ENCODE results near the gene TMEM154.

TMEM154 gene

DNA sequence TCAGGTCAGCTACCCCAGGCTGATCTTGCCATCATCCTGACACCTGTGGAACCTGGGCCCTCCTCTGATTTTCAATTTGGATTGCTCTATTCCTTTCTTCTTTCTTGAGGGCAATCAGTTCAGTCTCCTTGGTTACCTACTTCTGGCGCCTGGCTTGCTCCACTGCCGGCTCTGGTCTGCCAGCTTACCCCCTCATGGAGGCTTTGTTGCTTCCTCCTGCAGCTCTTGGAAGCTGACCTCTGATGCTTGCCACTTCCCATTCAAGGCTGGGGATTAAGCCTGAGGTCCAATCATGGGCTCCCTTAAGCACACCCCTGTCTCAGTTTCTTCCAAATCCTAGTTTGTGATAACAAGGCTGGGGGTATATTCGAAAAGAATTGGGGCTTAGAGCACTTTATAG lies 5.4 kb downstream of the TMEM154 start (continued):
- no peak for TF ChIP-seq KLF7 (tag by site-specific recombination; IDR thresholded peaks at IDR 0.05; ENCODE audit: borderline replicate concordance)
- TF ChIP-seq ZNF223 (tag by site-specific recombination; IDR thresholded peaks at IDR 0.05): no peak
- TF ChIP-seq ZNF404 (tag by site-specific recombination; IDR thresholded peaks at IDR 0.05): no peak
- TF ChIP-seq ZNF530 (tag by site-specific recombination; IDR thresholded peaks at IDR 0.05; ENCODE audit: low read depth): no peak
- TF ChIP-seq ZNF658 (tag by site-specific recombination; IDR thresholded peaks at IDR 0.05): no peak
- TF ChIP-seq, protein P1, sequence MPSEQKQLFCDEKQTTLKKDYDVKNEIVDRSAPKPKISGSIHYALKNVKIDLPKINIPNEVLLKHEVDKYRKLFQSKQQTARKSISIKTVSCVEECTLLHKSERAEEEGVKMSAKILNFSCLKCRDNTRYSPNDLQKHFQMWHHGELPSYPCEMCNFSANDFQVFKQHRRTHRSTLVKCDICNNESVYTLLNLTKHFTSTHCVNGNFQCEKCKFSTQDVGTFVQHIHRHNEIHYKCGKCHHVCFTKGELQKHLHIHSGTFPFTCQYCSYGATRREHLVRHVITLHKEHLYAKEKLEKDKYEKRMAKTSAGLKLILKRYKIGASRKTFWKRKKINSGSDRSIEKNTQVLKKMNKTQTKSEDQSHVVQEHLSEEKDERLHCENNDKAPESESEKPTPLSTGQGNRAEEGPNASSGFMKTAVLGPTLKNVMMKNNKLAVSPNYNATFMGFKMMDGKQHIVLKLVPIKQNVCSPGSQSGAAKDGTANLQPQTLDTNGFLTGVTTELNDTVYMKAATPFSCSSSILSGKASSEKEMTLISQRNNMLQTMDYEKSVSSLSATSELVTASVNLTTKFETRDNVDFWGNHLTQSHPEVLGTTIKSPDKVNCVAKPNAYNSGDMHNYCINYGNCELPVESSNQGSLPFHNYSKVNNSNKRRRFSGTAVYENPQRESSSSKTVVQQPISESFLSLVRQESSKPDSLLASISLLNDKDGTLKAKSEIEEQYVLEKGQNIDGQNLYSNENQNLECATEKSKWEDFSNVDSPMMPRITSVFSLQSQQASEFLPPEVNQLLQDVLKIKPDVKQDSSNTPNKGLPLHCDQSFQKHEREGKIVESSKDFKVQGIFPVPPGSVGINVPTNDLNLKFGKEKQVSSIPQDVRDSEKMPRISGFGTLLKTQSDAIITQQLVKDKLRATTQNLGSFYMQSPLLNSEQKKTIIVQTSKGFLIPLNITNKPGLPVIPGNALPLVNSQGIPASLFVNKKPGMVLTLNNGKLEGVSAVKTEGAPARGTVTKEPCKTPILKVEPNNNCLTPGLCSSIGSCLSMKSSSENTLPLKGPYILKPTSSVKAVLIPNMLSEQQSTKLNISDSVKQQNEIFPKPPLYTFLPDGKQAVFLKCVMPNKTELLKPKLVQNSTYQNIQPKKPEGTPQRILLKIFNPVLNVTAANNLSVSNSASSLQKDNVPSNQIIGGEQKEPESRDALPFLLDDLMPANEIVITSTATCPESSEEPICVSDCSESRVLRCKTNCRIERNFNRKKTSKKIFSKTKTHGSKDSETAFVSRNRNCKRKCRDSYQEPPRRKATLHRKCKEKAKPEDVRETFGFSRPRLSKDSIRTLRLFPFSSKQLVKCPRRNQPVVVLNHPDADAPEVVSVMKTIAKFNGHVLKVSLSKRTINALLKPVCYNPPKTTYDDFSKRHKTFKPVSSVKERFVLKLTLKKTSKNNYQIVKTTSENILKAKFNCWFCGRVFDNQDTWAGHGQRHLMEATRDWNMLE (tag by site-specific recombination; conservative IDR thresholded peaks at IDR 0.05; ENCODE audit: low read depth): no peak
- no peak for TF ChIP-seq ZNF366 (tag by site-specific recombination; conservative IDR thresholded peaks at IDR 0.05)
- no peak for TF ChIP-seq ZNF707 (tag by site-specific recombination; IDR thresholded peaks at IDR 0.05)

DNA sequence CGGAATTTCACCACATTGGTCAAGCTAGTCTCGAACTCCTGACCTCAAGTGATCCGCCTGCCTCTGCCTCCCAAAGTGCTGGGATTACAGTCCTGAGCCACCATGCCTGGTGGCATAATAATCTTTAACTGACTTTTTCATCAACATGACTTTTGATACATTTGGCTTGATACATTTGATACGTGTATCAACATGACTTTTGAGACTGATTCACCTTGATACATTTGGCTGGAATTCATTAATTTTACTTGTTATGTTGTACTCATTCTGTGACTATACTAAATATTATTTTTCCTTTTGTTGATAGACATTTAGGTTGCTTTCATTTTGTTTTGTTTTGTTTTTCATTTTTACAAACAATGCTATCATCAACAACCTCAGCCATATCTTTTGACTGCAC lies 6.3 kb downstream of the TMEM154 start:
- Histone ChIP-seq H3K4me3 (ENCODE audit: low read depth, low read length) (no peak overlapping the region), H3K4me1 (ENCODE audit: control insufficient read depth, insufficient read depth, low read length) (no peaks in the 10 kb centered on the region), H3K36me3 (ENCODE audit: control insufficient read depth in 2 of 2, insufficient read depth in 1 of 2, low read length in 2 of 2) (no peaks in the 10 kb centered on the region), H3K27ac (ENCODE audit: extremely low read depth, low read depth, low read length) (no peak overlapping the region), H3K9me3 (ENCODE audit: control insufficient read depth, insufficient read depth, low read depth, low read length) (no peaks in the 10 kb centered on the region)
- TF ChIP-seq, protein P2, sequence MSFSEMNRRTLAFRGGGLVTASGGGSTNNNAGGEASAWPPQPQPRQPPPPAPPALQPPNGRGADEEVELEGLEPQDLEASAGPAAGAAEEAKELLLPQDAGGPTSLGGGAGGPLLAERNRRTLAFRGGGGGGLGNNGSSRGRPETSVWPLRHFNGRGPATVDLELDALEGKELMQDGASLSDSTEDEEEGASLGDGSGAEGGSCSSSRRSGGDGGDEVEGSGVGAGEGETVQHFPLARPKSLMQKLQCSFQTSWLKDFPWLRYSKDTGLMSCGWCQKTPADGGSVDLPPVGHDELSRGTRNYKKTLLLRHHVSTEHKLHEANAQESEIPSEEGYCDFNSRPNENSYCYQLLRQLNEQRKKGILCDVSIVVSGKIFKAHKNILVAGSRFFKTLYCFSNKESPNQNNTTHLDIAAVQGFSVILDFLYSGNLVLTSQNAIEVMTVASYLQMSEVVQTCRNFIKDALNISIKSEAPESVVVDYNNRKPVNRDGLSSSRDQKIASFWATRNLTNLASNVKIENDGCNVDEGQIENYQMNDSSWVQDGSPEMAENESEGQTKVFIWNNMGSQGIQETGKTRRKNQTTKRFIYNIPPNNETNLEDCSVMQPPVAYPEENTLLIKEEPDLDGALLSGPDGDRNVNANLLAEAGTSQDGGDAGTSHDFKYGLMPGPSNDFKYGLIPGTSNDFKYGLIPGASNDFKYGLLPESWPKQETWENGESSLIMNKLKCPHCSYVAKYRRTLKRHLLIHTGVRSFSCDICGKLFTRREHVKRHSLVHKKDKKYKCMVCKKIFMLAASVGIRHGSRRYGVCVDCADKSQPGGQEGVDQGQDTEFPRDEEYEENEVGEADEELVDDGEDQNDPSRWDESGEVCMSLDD (tag by site-specific recombination; IDR thresholded peaks at IDR 0.05): no peak
- TF ChIP-seq, protein P3, sequence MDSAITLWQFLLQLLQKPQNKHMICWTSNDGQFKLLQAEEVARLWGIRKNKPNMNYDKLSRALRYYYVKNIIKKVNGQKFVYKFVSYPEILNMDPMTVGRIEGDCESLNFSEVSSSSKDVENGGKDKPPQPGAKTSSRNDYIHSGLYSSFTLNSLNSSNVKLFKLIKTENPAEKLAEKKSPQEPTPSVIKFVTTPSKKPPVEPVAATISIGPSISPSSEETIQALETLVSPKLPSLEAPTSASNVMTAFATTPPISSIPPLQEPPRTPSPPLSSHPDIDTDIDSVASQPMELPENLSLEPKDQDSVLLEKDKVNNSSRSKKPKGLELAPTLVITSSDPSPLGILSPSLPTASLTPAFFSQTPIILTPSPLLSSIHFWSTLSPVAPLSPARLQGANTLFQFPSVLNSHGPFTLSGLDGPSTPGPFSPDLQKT (IDR thresholded peaks at IDR 0.05; ENCODE audit: borderline replicate concordance, low read depth, low read length): no peak
- TF ChIP-seq GLIS1 (tag by site-specific recombination; IDR thresholded peaks at IDR 0.05) (no peak), ZNF311 (tag by site-specific recombination; IDR thresholded peaks at IDR 0.05; ENCODE audit: borderline replicate concordance) (no peak), ZNF404 (tag by site-specific recombination; IDR thresholded peaks at IDR 0.05) (no peak), ZNF585B (tag by site-specific recombination; IDR thresholded peaks at IDR 0.05) (no peak), SCRT1 (tag by site-specific recombination; IDR thresholded peaks at IDR 0.05; ENCODE audit: borderline replicate concordance) (no peak)
- TF ChIP-seq, protein P4, sequence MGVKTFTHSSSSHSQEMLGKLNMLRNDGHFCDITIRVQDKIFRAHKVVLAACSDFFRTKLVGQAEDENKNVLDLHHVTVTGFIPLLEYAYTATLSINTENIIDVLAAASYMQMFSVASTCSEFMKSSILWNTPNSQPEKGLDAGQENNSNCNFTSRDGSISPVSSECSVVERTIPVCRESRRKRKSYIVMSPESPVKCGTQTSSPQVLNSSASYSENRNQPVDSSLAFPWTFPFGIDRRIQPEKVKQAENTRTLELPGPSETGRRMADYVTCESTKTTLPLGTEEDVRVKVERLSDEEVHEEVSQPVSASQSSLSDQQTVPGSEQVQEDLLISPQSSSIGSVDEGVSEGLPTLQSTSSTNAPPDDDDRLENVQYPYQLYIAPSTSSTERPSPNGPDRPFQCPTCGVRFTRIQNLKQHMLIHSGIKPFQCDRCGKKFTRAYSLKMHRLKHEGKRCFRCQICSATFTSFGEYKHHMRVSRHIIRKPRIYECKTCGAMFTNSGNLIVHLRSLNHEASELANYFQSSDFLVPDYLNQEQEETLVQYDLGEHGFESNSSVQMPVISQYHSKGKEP (tag by site-specific recombination; IDR thresholded peaks at IDR 0.05): no peak
- TF ChIP-seq, protein P5, sequence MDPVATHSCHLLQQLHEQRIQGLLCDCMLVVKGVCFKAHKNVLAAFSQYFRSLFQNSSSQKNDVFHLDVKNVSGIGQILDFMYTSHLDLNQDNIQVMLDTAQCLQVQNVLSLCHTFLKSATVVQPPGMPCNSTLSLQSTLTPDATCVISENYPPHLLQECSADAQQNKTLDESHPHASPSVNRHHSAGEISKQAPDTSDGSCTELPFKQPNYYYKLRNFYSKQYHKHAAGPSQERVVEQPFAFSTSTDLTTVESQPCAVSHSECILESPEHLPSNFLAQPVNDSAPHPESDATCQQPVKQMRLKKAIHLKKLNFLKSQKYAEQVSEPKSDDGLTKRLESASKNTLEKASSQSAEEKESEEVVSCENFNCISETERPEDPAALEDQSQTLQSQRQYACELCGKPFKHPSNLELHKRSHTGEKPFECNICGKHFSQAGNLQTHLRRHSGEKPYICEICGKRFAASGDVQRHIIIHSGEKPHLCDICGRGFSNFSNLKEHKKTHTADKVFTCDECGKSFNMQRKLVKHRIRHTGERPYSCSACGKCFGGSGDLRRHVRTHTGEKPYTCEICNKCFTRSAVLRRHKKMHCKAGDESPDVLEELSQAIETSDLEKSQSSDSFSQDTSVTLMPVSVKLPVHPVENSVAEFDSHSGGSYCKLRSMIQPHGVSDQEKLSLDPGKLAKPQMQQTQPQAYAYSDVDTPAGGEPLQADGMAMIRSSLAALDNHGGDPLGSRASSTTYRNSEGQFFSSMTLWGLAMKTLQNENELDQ (tag by site-specific recombination; IDR thresholded peaks at IDR 0.05; ENCODE audit: low read depth): no peak
- TF ChIP-seq, protein P6, sequence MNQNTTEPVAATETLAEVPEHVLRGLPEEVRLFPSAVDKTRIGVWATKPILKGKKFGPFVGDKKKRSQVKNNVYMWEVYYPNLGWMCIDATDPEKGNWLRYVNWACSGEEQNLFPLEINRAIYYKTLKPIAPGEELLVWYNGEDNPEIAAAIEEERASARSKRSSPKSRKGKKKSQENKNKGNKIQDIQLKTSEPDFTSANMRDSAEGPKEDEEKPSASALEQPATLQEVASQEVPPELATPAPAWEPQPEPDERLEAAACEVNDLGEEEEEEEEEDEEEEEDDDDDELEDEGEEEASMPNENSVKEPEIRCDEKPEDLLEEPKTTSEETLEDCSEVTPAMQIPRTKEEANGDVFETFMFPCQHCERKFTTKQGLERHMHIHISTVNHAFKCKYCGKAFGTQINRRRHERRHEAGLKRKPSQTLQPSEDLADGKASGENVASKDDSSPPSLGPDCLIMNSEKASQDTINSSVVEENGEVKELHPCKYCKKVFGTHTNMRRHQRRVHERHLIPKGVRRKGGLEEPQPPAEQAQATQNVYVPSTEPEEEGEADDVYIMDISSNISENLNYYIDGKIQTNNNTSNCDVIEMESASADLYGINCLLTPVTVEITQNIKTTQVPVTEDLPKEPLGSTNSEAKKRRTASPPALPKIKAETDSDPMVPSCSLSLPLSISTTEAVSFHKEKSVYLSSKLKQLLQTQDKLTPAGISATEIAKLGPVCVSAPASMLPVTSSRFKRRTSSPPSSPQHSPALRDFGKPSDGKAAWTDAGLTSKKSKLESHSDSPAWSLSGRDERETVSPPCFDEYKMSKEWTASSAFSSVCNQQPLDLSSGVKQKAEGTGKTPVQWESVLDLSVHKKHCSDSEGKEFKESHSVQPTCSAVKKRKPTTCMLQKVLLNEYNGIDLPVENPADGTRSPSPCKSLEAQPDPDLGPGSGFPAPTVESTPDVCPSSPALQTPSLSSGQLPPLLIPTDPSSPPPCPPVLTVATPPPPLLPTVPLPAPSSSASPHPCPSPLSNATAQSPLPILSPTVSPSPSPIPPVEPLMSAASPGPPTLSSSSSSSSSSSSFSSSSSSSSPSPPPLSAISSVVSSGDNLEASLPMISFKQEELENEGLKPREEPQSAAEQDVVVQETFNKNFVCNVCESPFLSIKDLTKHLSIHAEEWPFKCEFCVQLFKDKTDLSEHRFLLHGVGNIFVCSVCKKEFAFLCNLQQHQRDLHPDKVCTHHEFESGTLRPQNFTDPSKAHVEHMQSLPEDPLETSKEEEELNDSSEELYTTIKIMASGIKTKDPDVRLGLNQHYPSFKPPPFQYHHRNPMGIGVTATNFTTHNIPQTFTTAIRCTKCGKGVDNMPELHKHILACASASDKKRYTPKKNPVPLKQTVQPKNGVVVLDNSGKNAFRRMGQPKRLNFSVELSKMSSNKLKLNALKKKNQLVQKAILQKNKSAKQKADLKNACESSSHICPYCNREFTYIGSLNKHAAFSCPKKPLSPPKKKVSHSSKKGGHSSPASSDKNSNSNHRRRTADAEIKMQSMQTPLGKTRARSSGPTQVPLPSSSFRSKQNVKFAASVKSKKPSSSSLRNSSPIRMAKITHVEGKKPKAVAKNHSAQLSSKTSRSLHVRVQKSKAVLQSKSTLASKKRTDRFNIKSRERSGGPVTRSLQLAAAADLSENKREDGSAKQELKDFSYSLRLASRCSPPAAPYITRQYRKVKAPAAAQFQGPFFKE (tag by site-specific recombination; IDR thresholded peaks at IDR 0.05; ENCODE audit: borderline replicate concordance): no peak
- CTCF ChIA-PET: no interaction called here
- POLR2A ChIA-PET: no interaction called here
